Measurements from ENCODE around the gene URB1. TPM values are rescaled to one million over a fixed set of nuclear protein-coding genes. Genes with fewer than 3 reads are reported as not detected.

Gene URB1
- polyA plus RNA-seq, 6 donors from 2014 or later: 1.3 to 4.9 (median 3.2) TPM

GRCh38 chr21:32338209-32338921, 54.4 kb downstream of the URB1 start:
- Mint-ChIP-seq H3K4me3 (peak overlapping the region in 1 of 8 donors; percentile 52), H3K9me3 (no peaks in the 10 kb centered on the region), H3K27ac (peak overlapping the region in 2 of 6 donors; percentile 7 to 33), H3K27me3 (no peaks in the 10 kb centered on the region), H3K36me3 (peaks cover 57 to 75% of the 10 kb centered on the region in 2 donors), H3K4me1 (peaks cover 0 to 4% (median 3%) of the 10 kb centered on the region in 3 donors)
- DNase-seq: no peak
- no peak for ATAC-seq (ENCODE audit: low read depth in 2 of 2)

- H3K27me3 Mint-ChIP-seq: no peaks in the 10 kb centered on the region
- peaks cover 0 to 5% (median 0%) of the 10 kb centered on the region in 7 donors for H3K9me3 Mint-ChIP-seq
- ATAC-seq (ENCODE audit: low read depth in 2 of 2) (no peak), DNase-seq (no peak)
- H3K4me3 Mint-ChIP-seq: no peak overlapping the region
- peaks cover 64 to 80% of the 10 kb centered on the region in 2 donors for H3K36me3 Mint-ChIP-seq
- H3K4me1 Mint-ChIP-seq: peaks cover 6 to 10% (median 9%) of the 10 kb centered on the region in 3 donors
- H3K27ac Mint-ChIP-seq: peak overlapping the region in 1 of 6 donors; percentile 37
These were observed 55.6 kb downstream of the URB1 start for GRCh38 chr21:32337206-32337605.

- Mint-ChIP-seq H3K27ac (no peak overlapping the region), H3K4me1 (peaks cover 6 to 10% (median 9%) of the 10 kb centered on the region in 3 donors), H3K36me3 (peaks cover 66 to 82% of the 10 kb centered on the region in 2 donors)
These were observed 56.1 kb downstream of the URB1 start for GRCh38 chr21:32336711-32337110.

GRCh38 chr21:32335601-32336575, 56.9 kb downstream of the URB1 start:
- Mint-ChIP-seq H3K27ac (peak overlapping the region in 1 of 6 donors; percentile 53), H3K4me3 (no peak overlapping the region), H3K9me3 (peaks cover 0 to 5% (median 0%) of the 10 kb centered on the region in 7 donors), H3K4me1 (peaks cover 6 to 10% (median 9%) of the 10 kb centered on the region in 3 donors), H3K36me3 (peaks cover 63 to 76% of the 10 kb centered on the region in 2 donors), H3K27me3 (no peaks in the 10 kb centered on the region)
- ATAC-seq (ENCODE audit: low read depth in 2 of 2): no peak
- DNase-seq: no peak

More at GRCh38 chr21:32336711-32337110, 56.1 kb downstream of the URB1 start:
- DNase-seq (no peak), ATAC-seq (ENCODE audit: low read depth in 2 of 2) (no peak)
- Mint-ChIP-seq H3K9me3 (peaks cover 0 to 5% (median 0%) of the 10 kb centered on the region in 7 donors), H3K4me3 (peak overlapping the region in 1 of 8 donors; percentile 47), H3K27me3 (no peaks in the 10 kb centered on the region)

- Mint-ChIP-seq H3K9me3 (peaks cover 0 to 5% (median 0%) of the 10 kb centered on the region in 7 donors), H3K27ac (peak overlapping the region in 1 of 6 donors; percentile 63), H3K27me3 (no peaks in the 10 kb centered on the region), H3K4me1 (peaks cover 6 to 10% (median 9%) of the 10 kb centered on the region in 3 donors), H3K36me3 (peaks cover 64 to 68% of the 10 kb centered on the region in 2 donors), H3K4me3 (no peak overlapping the region)
- DNase-seq (no peak), ATAC-seq (ENCODE audit: low read depth in 2 of 2) (no peak)
These were observed 57.8 kb downstream of the URB1 start for GRCh38 chr21:32334980-32335531.

- no peaks in the 10 kb centered on the region for H3K27me3 Mint-ChIP-seq
- H3K4me3 Mint-ChIP-seq: no peak overlapping the region
- peaks cover 0 to 5% (median 0%) of the 10 kb centered on the region in 7 donors for H3K9me3 Mint-ChIP-seq
- H3K27ac Mint-ChIP-seq: no peak overlapping the region
- H3K36me3 Mint-ChIP-seq: peaks cover 62 to 69% of the 10 kb centered on the region in 2 donors
- DNase-seq (no peak), ATAC-seq (ENCODE audit: low read depth in 2 of 2) (no peak)
- peaks cover 6 to 10% (median 9%) of the 10 kb centered on the region in 3 donors for H3K4me1 Mint-ChIP-seq
These were observed 58.7 kb downstream of the URB1 start for GRCh38 chr21:32333953-32334673.

GRCh38 chr21:32332463-32332951, 60.3 kb downstream of the URB1 start:
- peak overlapping the region in 4 of 6 donors; percentile 7 to 42 (median 35) for H3K27ac Mint-ChIP-seq
- H3K9me3 Mint-ChIP-seq: peaks cover 0 to 5% (median 1%) of the 10 kb centered on the region in 7 donors
- peaks cover 56 to 67% of the 10 kb centered on the region in 2 donors for H3K36me3 Mint-ChIP-seq

GRCh38 chr21:32331444-32332305, 61.1 kb downstream of the URB1 start:
- Mint-ChIP-seq H3K9me3 (peaks cover 0 to 5% (median 3%) of the 10 kb centered on the region in 7 donors), H3K36me3 (peaks cover 56 to 71% of the 10 kb centered on the region in 2 donors), H3K27ac (peak overlapping the region in 1 of 6 donors; percentile 17), H3K4me3 (no peak overlapping the region), H3K4me1 (peaks cover 5 to 10% (median 6%) of the 10 kb centered on the region in 3 donors), H3K27me3 (no peaks in the 10 kb centered on the region)
- ATAC-seq (ENCODE audit: low read depth in 2 of 2): no peak
- no peak for DNase-seq

More at GRCh38 chr21:32332463-32332951, 60.3 kb downstream of the URB1 start:
- Mint-ChIP-seq H3K4me3 (peak overlapping the region in 1 of 8 donors; percentile 27), H3K27me3 (no peaks in the 10 kb centered on the region), H3K4me1 (peaks cover 6 to 10% (median 9%) of the 10 kb centered on the region in 3 donors)
- ATAC-seq (ENCODE audit: low read depth in 2 of 2): no peak
- no peak for DNase-seq

GRCh38 chr21:32330784-32331311, 62.0 kb downstream of the URB1 start:
- peaks cover 5 to 10% (median 6%) of the 10 kb centered on the region in 3 donors for H3K4me1 Mint-ChIP-seq
- H3K9me3 Mint-ChIP-seq: peaks cover 0 to 5% (median 4%) of the 10 kb centered on the region in 7 donors
- H3K27me3 Mint-ChIP-seq: no peaks in the 10 kb centered on the region
- ATAC-seq (ENCODE audit: low read depth in 2 of 2): no peak
- H3K36me3 Mint-ChIP-seq: peaks cover 56 to 77% of the 10 kb centered on the region in 2 donors
- no peak overlapping the region for H3K27ac Mint-ChIP-seq
- H3K4me3 Mint-ChIP-seq: no peak overlapping the region
- no peak for DNase-seq

- H3K27ac Mint-ChIP-seq: no peak overlapping the region
These were observed 63.0 kb downstream of the URB1 start for GRCh38 chr21:32329776-32330175.

GRCh38 chr21:32329331-32329730, 63.5 kb downstream of the URB1 start:
- Mint-ChIP-seq H3K4me3 (no peak overlapping the region), H3K27ac (peak overlapping the region in 1 of 6 donors; percentile 2), H3K4me1 (peaks cover 5 to 6% (median 6%) of the 10 kb centered on the region in 3 donors), H3K36me3 (peaks cover 59 to 83% of the 10 kb centered on the region in 2 donors), H3K9me3 (peaks cover 0 to 5% (median 4%) of the 10 kb centered on the region in 7 donors), H3K27me3 (no peaks in the 10 kb centered on the region)
- DNase-seq (no peak), ATAC-seq (ENCODE audit: low read depth in 2 of 2) (no peak)

More at GRCh38 chr21:32329776-32330175, 63.0 kb downstream of the URB1 start:
- DNase-seq (no peak), ATAC-seq (ENCODE audit: low read depth in 2 of 2) (no peak)
- Mint-ChIP-seq H3K27me3 (no peaks in the 10 kb centered on the region), H3K36me3 (peaks cover 56 to 79% of the 10 kb centered on the region in 2 donors), H3K4me3 (no peak overlapping the region), H3K9me3 (peaks cover 0 to 5% (median 4%) of the 10 kb centered on the region in 7 donors), H3K4me1 (peaks cover 5 to 6% (median 6%) of the 10 kb centered on the region in 3 donors)
